GM12801 (cell line): ENCODE results near the gene TAF11L8.
"Not testable (repeated sequence)": the region's sequence is repeated elsewhere in the genome, so short reads cannot be mapped to it uniquely, and the experiment has no call there.

Experiments used
- CTCF ChIP-seq: IDR thresholded peaks from one replicate; pipeline ENCODE4 v1.5.1; 2011; ENCODE audit warnings: control low read depth; ENCODE audit not compliant: insufficient read length; ENCODE audit errors: extremely low read depth

Gene TAF11L8

GRCh38 chr5:17610092-17610491, 19.3 kb upstream of the TAF11L8 start, which contains the start of gene TAF11L12:
TAF11L12 (plus strand) TSS chr5:17610392.
- not testable (repeated sequence) for TF ChIP-seq CTCF

- no peak for TF ChIP-seq CTCF
These were observed 14.2 kb upstream of the TAF11L8 start for GRCh38 chr5:17604951-17605350.

GRCh38 chr5:17603880-17604279, 13.1 kb upstream of the TAF11L8 start, which contains the start of gene TAF11L11:
TAF11L11 (plus strand) TSS chr5:17604183.
- not testable (repeated sequence) for TF ChIP-seq CTCF

GRCh38 chr5:17597728-17598127, 7.0 kb upstream of the TAF11L8 start, which contains the start of gene TAF11L10:
TAF11L10 (minus strand) TSS chr5:17597828.
- TF ChIP-seq CTCF, result not testable (repeated sequence)

GRCh38 chr5:17594255-17594654, 3.5 kb upstream of the TAF11L8 start, which contains the start of gene TAF11L9:
TAF11L9 (minus strand) TSS chr5:17594394.
- TF ChIP-seq CTCF, result not testable (repeated sequence)

- TF ChIP-seq CTCF, result not testable (repeated sequence)
These were observed 5.1 kb downstream of the TAF11L8 start, which contains the start of gene TAF11L7 for GRCh38 chr5:17585658-17586057. TAF11L7 (minus strand) TSS chr5:17585758.
